Retinal pigment epithelial cell (primary cell): ENCODE data around the gene AGBL1.

Experiments
- DNase-seq: peaks from one replicate; pipeline ENCODE4 v3.0.0-alpha.2; 2010; ENCODE audit warnings: low read depth
- H3K4me3 ChIP-seq: 2 replicates; pipeline ENCODE4 v1.5.1; 2011; ENCODE audit warnings: mild to moderate bottlenecking, low read length, control low read depth, moderate library complexity
- CTCF ChIP-seq: conservative IDR thresholded peaks from 2 replicates; pipeline ENCODE4 v1.5.1; 2011; ENCODE audit warnings: low read depth, low read length, control low read depth, inconsistent platforms

The AGBL1 gene

GRCh38 chr15:86796521-86796920 lies 716.9 kb downstream of the AGBL1 start:
- TF ChIP-seq CTCF = no peak
- no peak overlapping the region for H3K4me3 ChIP-seq
- DNase-seq = no peak

- TF ChIP-seq CTCF = no peak
- DNase-seq = no peak
- no peak overlapping the region for H3K4me3 ChIP-seq
Measured at GRCh38 chr15:86797135-86797534, 717.5 kb downstream of the AGBL1 start.

- no peak for TF ChIP-seq CTCF
- no peak for DNase-seq
- no peak overlapping the region for H3K4me3 ChIP-seq
Measured at GRCh38 chr15:86799226-86799625, 719.6 kb downstream of the AGBL1 start.

- TF ChIP-seq CTCF = no peak
- no peak for DNase-seq
- no peak overlapping the region for H3K4me3 ChIP-seq
Measured at GRCh38 chr15:86802244-86802643, 722.6 kb downstream of the AGBL1 start.

GRCh38 chr15:86804406-86804805 lies 724.7 kb downstream of the AGBL1 start:
- H3K4me3 ChIP-seq = no peak overlapping the region
- TF ChIP-seq CTCF = no peak
- no peak for DNase-seq

- H3K4me3 ChIP-seq = no peak overlapping the region
- no peak for TF ChIP-seq CTCF
- no peak for DNase-seq
Measured at GRCh38 chr15:86810329-86810728, 730.7 kb downstream of the AGBL1 start.

GRCh38 chr15:86813892-86814291 lies 734.2 kb downstream of the AGBL1 start:
- DNase-seq = no peak
- TF ChIP-seq CTCF = no peak
- no peak overlapping the region for H3K4me3 ChIP-seq
